ENCODE data around the gene MGAT5.

MGAT5 gene

GRCh38 chr2:134453973-134454372, 200.1 kb downstream of the MGAT5 start:
- no peak for DNase-seq (ENCODE audit: low read depth in 2 of 2)
- TF ChIP-seq CTCF (IDR thresholded peaks at IDR 0.05; ENCODE audit: low read depth, low read length): no peak
- no peak overlapping the region for H3K4me3 ChIP-seq (replicated peaks in 1 of 2; ENCODE audit: low read depth in 2 of 2, low read length in 2 of 2)

GRCh38 chr2:134454426-134454825, 200.6 kb downstream of the MGAT5 start:
- H3K4me3 ChIP-seq (replicated peaks in 1 of 2; ENCODE audit: low read depth in 2 of 2, low read length in 2 of 2): no peak overlapping the region
- no peak for TF ChIP-seq CTCF (IDR thresholded peaks at IDR 0.05; ENCODE audit: low read depth, low read length)
- DNase-seq (ENCODE audit: low read depth in 2 of 2): no peak

GRCh38 chr2:134454931-134455330, 201.1 kb downstream of the MGAT5 start:
- no peak overlapping the region for H3K4me3 ChIP-seq (replicated peaks in 1 of 2; ENCODE audit: low read depth in 2 of 2, low read length in 2 of 2)
- DNase-seq (ENCODE audit: low read depth in 2 of 2): no peak
- TF ChIP-seq CTCF (IDR thresholded peaks at IDR 0.05; ENCODE audit: low read depth, low read length): no peak

- no peak for TF ChIP-seq CTCF (IDR thresholded peaks at IDR 0.05; ENCODE audit: low read depth, low read length)
- H3K4me3 ChIP-seq (replicated peaks in 1 of 2; ENCODE audit: low read depth in 2 of 2, low read length in 2 of 2): no peak overlapping the region
- DNase-seq (ENCODE audit: low read depth in 2 of 2): no peak
Observed at GRCh38 chr2:134455426-134455825, 201.6 kb downstream of the MGAT5 start.

- H3K4me3 ChIP-seq (replicated peaks in 1 of 2; ENCODE audit: low read depth in 2 of 2, low read length in 2 of 2): no peak overlapping the region
- DNase-seq (ENCODE audit: low read depth in 2 of 2): no peak
- no peak for TF ChIP-seq CTCF (IDR thresholded peaks at IDR 0.05; ENCODE audit: low read depth, low read length)
Observed at GRCh38 chr2:134457353-134457752, 203.5 kb downstream of the MGAT5 start.

- no peak for DNase-seq (ENCODE audit: low read depth in 2 of 2)
Observed at GRCh38 chr2:134457765-134458472, 204.0 kb downstream of the MGAT5 start.

More at GRCh38 chr2:134457765-134458472, 204.0 kb downstream of the MGAT5 start:
- no peak for TF ChIP-seq CTCF (IDR thresholded peaks at IDR 0.05; ENCODE audit: low read depth, low read length)
- no peak overlapping the region for H3K4me3 ChIP-seq (replicated peaks in 1 of 2; ENCODE audit: low read depth in 2 of 2, low read length in 2 of 2)

Data from cardiac fibroblast (primary cell).